LNCaP clone FGC (cell line): ENCODE measurements around the gene DIS3L2.

ENCODE experiments used
- DNase-seq: peaks from one replicate; pipeline ENCODE4 v3.0.0-alpha.2; 2011; ENCODE audit warnings: low read depth
- H3K4me3 ChIP-seq: 2 replicates; pipeline ENCODE4 v1.5.1; 2011; ENCODE audit warnings: mild to moderate bottlenecking, low read depth, low read length, control low read depth
- CTCF ChIP-seq: IDR thresholded peaks from 2 replicates; pipeline ENCODE4 v1.5.1; 2012; ENCODE audit warnings: mild to moderate bottlenecking; ENCODE audit not compliant: control insufficient read depth, insufficient read depth; ENCODE audit errors: extremely low read depth

The DIS3L2 gene

DNA sequence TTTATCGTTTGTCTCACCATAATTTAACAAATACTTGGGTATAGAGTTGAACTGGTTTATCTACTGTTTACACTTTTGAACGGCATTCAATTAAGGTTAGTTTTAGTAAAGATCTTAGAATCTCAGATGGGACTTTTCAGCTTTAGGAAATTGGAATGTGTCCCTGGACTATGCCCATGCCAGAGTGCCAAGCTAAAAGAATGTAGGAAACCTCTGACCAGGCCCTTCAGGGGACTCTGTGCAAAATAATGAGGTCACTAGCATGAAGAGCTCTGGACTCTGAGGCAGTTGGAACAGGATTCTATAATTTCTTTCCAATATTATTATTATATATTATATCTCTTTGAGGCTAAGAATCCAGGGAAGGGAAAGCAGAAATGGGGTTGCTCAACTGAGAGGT lies 13.5 kb downstream of the DIS3L2 start:
- no peak overlapping the region for H3K4me3 ChIP-seq
- TF ChIP-seq CTCF, result no peak
- DNase-seq, result no peak

GRCh38 chr2:231977430-231977829 lies 15.9 kb downstream of the DIS3L2 start:
- no peak for TF ChIP-seq CTCF
- no peak for DNase-seq
- no peak overlapping the region for H3K4me3 ChIP-seq

GRCh38 chr2:231984992-231985391 lies 23.5 kb downstream of the DIS3L2 start:
- H3K4me3 ChIP-seq, result no peak overlapping the region
- no peak for DNase-seq
- no peak for TF ChIP-seq CTCF

DNA sequence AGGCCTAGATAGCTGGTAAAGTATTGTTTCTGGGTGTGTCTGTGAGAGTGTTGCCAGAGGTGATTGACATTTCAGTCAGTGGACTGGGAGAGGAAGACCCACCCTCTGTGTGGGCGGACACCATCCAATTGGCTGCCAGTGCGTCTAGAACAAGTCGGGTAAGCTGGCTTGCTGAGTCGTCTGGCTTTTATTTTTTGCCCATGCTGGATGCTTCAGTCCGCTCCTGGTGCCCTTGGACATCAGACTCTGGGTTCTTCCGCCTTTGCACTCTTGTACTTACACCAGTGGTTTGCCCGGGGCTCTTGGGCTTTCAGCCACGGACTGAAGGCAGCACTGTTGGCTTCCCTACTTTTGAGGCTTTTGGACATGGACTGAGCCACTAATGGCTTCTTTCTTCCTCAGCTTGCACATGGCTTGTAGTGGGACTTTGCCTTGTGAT lies 24.3 kb downstream of the DIS3L2 start:
- TF ChIP-seq CTCF, result no peak
- DNase-seq, result no peak
- H3K4me3 ChIP-seq, result no peak overlapping the region

- DNase-seq, result no peak
- H3K4me3 ChIP-seq, result no peak overlapping the region
Observed at GRCh38 chr2:231987124-231987727, 25.7 kb downstream of the DIS3L2 start.

DNA sequence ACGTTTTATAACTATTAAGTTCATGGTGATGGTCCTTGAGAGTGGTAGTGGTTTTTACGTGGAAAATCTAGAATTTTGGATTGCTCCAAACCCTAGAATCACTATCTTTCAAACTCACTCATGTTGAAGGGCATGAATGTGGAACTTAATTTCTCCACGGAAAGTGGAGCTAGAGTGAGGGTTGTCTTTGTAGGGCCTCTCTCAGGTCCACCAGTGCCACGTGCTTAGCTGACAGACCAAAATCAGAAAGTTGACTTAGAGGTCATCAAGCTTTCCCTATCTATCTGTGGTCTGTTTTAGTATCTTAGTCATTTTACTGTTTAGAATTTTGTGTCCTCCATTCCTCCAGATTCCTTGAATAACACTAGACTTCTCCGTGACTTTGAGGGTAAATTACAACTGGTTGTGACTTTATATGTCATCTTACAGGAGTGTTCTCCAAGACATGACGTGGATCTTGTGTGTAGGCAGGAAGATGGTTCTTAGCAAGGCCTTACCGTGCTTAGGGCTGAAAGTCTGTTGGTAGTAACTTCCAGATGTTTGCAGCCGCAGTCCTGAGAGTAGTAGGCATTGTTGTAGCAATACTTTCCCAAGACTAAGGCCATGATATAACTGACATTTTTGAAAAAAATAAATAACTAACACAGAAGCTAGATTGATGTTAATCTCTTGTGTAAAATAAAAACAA lies 26.8 kb downstream of the DIS3L2 start:
- no peak for DNase-seq
- no peak for TF ChIP-seq CTCF
- no peak overlapping the region for H3K4me3 ChIP-seq

More at GRCh38 chr2:231987124-231987727, 25.7 kb downstream of the DIS3L2 start:
- no peak for TF ChIP-seq CTCF
